NCI-H2196 treated with DMSO at 0.1 percent for 48 hours (cell line): ENCODE measurements around the gene LPO.
A peak's percentile ranks its signal among the peaks of the same experiment; 100 is the strongest.

Experiments
- DNase-seq: peaks from one replicate; lab custom pipeline; 2025; ENCODE audit not compliant: unreplicated experiment; lab: John Stamatoyannopoulos, UW

LPO gene

DNA sequence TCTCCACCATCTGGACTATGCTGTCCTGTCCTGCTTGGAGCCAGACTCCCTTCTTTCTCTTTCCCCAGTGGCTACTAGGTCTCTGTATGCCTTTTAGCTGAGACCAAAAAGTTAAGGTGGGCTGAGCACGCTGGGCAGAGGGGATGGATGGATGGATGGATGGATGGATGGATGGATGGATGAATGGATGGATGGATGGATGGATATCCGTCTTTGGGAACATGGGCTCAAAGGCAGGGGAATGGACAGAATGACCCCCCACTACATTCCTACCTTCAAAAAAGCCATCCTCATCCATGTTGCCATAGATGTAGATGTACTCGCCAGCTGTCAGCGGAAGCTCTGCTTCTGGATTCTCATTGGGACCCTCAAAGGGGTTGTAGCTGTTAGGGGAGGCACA is 77.4 kb downstream of the LPO start:
- no peak for DNase-seq

- DNase-seq: no peak
Measured at GRCh38 chr17:58316260-58316960, 78.0 kb downstream of the LPO start.

- peak; percentile 45 for DNase-seq
Measured at GRCh38 chr17:58317421-58318064, 79.2 kb downstream of the LPO start.

DNA sequence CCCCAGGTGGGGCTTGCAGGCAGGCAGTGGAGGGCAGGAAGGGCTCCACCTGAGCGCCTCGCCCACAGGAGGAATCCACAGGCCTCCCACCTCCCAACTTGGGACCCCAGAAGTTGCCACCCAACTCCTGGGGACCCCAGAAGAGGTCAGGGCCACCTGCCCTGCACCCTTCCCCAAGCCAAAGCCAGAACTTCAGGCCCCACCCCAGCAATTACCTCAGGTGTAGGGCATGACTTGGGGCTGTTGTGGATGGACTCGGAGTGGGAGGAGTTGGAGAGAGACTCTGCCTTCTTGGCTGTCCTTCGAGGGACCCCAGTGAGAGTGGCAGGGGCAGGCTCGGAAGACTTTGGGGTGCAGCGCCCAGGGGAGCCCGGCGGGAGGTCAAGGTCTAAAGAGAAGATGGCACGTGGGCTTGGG is 79.7 kb downstream of the LPO start:
- DNase-seq: no peak
